Coronary artery (tissue), 2 donors: ENCODE results near the gene STK11IP.

Experiments
- DNase-seq: peaks from one replicate; pipeline ENCODE4 v3.0.0-alpha.2; 2017; ENCODE audit warnings: low spot score
- H3K27ac ChIP-seq, 2 donors: fragments of 200-600 bp; sonication (generic); one replicate each; pipeline ENCODE4 v1.5.1; 2016 to 2019
- H3K4me3 ChIP-seq: fragments of 200-600 bp; sonication (generic); 2 replicates; pipeline ENCODE4 v1.5.1; 2016; ENCODE audit warnings: mild to moderate bottlenecking, moderate library complexity
- CTCF ChIP-seq: fragments of 200-600 bp; sonication (generic); IDR thresholded peaks from one replicate; pipeline ENCODE4 v1.5.1; 2019; ENCODE audit warnings: antibody characterized with exemption

Gene STK11IP

GRCh38 chr2:219574484-219575311 lies 23.0 kb upstream of the STK11IP start:
- DNase-seq = no peak
- TF ChIP-seq CTCF = no peak
- Histone ChIP-seq H3K27ac (no peak overlapping the region), H3K4me3 (no peak overlapping the region)

GRCh38 chr2:219575566-219576504 lies 21.8 kb upstream of the STK11IP start:
- TF ChIP-seq CTCF = no peak
- no peak for DNase-seq
- Histone ChIP-seq H3K27ac (no peak overlapping the region), H3K4me3 (no peak overlapping the region)

DNA sequence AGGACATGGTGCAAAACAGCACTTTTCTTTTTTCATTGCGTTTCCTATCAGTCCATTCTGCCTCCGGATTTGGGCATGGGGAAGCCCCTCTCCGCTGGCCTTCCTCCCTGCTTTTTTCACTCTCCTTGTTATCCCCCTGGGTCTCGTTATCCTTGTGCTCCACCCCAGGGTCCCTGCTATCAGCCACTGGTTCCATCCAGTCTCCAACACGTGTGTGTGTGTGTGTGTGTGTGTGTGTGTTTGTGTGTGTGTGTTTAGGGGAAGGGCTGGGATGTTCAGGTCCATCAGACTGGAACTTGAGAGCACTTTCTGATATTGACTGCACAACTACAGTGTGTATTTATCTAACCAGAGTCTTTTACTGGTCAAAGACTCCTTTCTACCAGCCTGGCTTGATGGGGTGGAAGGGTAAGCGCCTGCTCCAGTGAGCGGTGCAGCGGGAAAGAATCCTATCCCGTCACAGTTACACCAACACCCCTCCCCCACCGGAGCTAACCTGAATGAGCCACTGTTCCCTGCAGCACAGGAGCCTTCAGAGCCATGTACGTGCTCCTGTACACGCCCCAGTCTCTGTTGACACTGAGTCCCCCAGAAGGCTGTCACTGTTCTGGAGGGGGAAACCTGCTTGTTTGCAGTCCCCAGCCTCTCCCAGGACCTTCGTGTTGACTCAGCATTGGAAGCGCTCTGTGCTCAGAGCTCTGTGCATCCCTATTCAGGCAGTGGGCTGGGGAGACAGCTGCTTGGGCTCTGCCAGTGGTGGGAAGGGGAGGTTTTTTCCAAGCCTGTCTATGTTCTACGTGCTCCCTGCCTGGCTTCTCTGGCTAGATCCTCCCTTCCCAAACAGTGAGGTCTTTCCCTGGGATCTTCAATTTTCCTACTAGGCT lies 20.9 kb upstream of the STK11IP start:
- no peak for TF ChIP-seq CTCF
- no peak overlapping the region for H3K4me3 ChIP-seq
- no peak for DNase-seq
- H3K27ac ChIP-seq = no peak overlapping the region

GRCh38 chr2:219578811-219579613 lies 18.6 kb upstream of the STK11IP start:
- no peak overlapping the region for H3K4me3 ChIP-seq
- no peak for TF ChIP-seq CTCF
- DNase-seq = no peak

DNA sequence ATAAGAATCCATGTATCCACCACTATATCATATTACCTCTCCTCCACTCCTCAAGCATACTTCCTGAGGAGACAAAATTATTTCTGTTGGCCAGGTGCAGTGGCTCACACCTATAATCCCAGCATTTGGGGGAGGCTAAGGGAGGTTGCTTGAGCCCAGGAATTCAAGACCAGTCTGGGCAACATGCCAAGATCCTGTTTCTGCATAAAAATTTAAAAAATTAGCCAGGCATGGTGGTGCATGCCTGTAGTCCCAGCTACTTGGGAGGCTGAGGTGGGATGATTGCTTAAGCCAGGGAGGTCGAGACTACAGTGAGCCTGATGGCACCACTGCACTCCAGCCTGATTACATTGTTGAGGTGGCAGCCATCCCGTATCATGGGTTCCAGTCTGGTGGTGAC lies 16.3 kb upstream of the STK11IP start:
- Histone ChIP-seq H3K27ac (no peak overlapping the region), H3K4me3 (no peak overlapping the region)
- TF ChIP-seq CTCF = no peak
- DNase-seq = no peak

More at GRCh38 chr2:219578811-219579613, 18.6 kb upstream of the STK11IP start:
- no peak overlapping the region for H3K27ac ChIP-seq

DNA sequence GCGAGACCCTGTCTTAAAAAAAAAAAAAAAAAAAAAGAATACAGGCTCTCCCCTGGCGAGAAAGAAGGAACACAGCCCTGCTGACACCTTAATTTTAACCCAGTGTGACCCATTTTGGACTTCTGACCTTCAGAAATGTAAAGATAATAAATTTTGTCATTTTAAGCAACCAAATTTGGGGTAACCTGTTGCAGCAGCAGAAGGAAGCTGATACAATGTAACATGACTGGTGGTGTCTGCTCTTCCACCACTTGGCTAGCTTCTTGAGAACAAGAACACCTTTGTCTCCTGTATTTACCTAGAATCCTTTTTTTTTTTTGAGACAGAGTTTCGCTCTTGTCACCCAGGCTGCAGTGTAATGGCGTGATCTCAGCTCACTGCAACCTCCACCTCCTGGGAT lies 6.6 kb upstream of the STK11IP start:
- Histone ChIP-seq H3K4me3 (no peak overlapping the region), H3K27ac (no peak overlapping the region)
- no peak for TF ChIP-seq CTCF
- no peak for DNase-seq
